ENCODE measurements around the gene PDSS2.
"Not testable (repeated sequence)": the region's sequence is repeated elsewhere in the genome, so short reads cannot be mapped to it uniquely, and the experiment has no call there.

Gene PDSS2
- 14.7 to 17.7 reads per million in 2 donors for total RNA-seq

DNA sequence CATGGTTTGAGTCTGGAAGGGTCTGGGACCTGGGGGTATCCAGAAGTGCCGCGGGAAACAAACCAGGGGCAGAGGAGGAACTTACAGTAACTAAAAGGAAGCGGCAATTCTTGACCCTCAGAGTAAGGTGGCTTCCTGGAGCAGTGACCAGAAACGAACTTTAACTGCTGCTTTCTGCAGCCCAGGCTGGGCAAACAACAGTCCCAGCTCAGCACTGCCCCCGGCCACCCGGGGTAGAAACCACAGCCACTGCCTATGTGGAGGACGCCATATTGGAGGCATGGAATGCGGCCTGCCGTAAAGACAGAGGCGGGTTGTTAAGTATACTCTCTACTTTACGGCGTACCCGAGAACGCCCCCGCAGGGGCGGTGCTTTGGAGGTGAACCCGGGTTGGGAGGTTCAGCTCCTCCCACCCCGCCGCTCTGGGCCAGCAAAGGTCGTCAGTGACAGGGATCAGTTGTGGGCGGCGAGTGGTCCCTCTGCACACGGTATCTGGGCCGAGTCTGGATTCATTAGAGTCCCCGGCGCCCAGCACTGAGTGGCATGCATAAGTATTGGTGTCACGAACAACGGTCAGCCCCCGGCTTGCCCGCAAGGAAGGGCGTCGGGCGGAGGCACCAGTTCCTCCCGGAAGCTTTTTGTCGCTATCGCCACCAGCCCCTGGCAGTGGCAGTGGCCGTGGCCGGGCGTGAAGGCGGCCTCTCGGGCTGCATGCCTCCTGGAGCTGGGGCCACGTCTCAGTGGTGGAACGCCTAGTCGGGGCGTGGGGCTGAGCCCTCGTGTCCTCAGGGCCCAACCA, at the start of gene PDSS2:
TSS of gene PDSS2 (minus strand) at position 282 of the 800 bp plus-strand sequence. CDS start at position 3, 279 bp downstream.
- DNase-seq = peak; percentile 73

GRCh38 chr6:107506145-107506544, 46.8 kb upstream of the PDSS2 start:
- no peak for DNase-seq

DNA sequence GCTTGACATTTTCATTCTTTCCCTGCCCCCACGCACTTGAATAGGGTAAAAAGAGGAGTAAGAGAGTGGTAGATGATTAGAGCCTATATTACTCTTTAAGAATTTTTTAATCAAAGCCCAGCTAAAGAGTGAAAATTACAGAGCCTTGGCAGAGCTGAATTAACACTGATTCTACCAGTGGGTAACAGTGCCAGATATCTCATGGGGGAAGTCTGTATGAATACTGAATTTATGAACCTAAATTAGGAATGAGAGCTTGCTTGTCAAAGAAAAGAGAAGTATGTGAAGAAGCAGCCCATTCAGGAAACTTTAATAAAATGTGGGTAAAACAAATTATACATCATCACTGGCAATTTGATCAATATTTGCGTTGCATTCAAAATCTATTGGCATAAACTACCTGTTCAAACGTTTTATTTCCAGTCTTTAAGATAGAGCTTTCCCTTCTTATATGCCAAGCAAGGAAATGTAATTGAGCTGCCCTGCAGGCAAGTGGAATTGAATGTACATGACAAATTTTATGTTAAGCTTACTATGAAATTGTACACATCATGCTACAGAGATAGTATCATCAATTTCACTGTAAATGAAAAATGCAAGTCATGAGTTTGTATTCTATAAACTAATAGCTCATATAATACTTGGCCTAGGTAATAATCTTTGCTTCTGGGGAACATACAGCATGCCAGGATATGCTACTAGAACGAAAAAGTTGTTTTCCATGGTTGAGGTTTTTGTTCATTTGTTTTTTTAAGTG, 45.1 kb upstream of the PDSS2 start:
- DNase-seq = no peak

DNA sequence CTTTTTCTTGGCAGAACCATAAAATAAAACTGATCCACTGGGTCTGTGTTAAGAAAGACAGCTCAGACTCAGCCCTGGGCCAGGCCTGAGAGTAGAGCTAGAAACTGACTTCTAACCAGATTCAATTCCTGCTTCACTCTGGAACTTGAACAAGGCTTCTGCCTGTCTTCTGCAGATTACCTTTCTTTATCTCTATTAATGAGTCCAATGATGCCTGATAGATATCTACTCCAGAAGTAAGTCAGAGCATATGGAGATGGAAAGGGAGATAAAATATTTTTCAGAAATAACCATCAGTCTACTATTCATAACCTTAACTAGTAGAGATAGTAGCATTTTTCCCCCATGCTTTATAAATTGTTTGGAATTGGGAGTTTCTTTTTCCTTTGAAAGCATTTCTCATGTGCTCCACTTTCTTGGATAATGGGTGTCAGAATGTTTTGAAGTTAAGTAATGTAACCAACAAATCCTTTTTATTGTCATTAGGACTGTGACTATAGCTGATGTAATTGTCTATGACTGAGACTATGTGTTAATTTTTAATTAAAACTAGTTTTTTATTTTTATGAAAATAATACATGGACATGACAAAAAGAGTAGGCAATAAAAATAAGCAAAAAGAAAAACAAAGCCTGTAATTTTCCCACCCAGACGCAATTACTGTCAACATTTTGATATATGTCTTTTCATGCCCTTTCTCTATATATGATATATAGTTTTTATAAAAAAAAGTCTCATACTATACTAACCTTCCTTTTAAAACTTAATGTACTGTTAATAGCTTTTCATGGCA, 37.7 kb upstream of the PDSS2 start:
- DNase-seq = no peak

DNA sequence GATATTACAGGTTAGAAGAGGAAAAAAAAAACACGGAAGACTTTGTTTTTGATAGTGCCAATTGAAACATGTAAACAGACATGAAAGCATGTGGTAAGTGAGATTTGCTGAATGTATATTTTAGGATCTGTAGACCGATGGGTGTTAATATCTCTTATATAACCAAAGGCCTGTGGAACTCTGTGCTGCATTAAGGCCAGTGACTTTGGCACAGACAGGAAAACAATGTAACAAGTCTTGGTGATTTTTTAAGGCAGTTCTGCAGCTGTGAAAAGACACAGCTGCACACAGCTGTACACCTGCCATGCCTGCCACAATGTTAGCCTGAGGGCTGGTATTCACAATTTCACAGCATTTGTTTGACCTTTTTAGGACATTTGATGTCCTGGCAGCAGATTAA, 36.6 kb upstream of the PDSS2 start:
- DNase-seq = no peak

GRCh38 chr6:107495196-107495643, 35.9 kb upstream of the PDSS2 start:
- no peak for DNase-seq

- no peak for DNase-seq
These were observed 34.0 kb upstream of the PDSS2 start for GRCh38 chr6:107493158-107494057.

- no peak for DNase-seq
These were observed 32.6 kb upstream of the PDSS2 start for GRCh38 chr6:107491760-107492660.

DNA sequence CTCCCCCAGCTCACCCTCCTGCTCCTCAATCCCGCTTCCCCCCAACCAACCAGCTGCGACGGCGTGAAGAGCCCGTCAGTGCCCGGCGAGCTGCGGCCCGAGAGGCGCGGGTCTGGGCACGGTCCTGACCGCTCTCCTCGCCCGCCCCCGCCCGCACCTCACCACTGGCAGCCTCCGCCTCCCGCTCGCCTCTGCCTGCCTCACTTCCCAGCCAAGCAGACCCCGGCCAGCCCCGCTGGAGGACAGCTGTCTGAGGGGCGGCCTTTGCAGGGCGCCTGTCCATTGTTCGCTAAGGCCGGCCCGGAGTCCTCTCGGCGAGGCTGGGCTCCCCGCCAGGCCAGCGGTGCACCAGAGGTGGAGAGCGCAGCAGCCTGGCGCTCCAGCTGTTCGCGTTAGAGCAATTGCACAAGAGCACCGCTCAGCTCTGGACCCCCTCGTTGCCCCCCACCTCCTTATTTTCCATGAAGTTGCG, 31.8 kb upstream of the PDSS2 start:
- DNase-seq = no peak

DNA sequence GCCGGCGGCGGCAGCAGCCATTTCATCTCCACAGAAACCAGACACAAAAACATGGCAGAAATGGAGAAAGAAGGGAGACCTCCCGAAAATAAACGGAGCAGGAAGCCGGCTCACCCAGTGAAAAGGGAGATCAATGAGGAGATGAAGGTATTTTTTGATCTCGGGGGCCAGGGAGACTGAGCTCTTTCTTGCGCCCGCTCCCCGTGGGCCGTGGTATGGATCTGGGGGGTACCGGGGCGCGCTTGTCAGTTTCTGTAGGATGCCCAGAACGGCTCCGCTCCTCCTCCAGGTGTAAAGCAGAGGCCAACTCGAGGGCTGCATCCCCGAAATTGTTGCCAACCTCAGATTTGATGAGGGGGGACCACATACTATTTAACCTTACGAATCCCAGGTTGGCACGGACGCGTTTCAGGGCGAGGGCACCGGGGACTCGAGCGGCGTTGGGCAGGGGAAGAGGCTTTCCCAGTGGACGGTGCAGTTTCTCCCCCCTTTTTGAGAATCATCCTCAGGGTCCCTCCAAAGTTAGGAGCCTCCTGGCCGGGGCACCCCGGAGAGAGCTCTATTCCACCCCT, 31.3 kb upstream of the PDSS2 start:
- DNase-seq = no peak

DNA sequence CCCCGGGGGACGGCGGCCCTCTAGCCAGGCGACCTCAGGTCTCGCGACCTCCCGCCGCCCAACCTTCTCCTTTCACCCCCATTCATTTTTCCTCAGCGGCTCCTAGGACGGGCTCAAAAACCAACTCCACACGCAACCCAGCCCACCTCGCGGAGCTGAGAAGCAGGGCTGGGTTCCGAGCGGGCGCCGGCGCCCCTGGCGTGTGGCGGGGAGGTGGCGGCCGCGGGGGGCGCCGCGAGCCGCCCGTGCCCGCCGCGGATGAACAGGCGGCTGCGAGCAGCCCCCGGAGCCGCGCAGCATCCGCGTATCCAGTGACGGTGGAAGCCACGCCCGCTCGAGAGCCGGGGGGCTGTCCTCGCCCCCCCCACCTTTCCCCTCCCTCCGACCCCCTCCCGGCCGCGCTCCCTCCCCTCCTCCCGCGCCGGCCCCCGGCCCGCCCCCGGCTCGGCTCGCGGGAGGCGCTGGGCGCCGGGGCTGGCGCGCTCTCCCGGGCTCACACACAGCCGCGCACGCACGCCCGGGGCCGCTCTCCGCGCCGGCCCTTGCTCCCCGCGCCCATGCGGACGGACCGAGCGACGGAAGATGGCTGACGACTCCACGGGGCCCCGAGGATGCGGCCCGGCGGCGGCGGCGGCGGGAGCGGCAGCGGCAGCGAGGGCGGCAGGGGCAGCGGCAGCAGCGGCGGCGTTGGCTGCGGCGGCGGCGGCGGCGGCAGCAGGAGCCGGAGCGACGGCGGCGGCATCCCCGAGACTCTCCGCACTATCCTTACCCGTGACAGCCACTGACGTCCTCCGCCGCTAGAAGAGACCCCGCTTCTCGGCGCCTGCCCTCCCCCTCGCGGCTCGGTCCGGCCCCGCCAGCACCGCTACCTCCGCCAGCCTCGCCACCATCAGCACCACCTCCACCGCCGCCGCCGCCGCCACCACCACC, 30.5 kb upstream of the PDSS2 start, which contains the start of gene SOBP:
TSS of gene SOBP (plus strand) at position 482 of the 930 bp plus-strand sequence. CDS start 500 bp downstream, outside the sequence.
- peak; percentile 33 for DNase-seq

GRCh38 chr6:107488875-107489635, 29.7 kb upstream of the PDSS2 start:
- no peak for DNase-seq

DNA sequence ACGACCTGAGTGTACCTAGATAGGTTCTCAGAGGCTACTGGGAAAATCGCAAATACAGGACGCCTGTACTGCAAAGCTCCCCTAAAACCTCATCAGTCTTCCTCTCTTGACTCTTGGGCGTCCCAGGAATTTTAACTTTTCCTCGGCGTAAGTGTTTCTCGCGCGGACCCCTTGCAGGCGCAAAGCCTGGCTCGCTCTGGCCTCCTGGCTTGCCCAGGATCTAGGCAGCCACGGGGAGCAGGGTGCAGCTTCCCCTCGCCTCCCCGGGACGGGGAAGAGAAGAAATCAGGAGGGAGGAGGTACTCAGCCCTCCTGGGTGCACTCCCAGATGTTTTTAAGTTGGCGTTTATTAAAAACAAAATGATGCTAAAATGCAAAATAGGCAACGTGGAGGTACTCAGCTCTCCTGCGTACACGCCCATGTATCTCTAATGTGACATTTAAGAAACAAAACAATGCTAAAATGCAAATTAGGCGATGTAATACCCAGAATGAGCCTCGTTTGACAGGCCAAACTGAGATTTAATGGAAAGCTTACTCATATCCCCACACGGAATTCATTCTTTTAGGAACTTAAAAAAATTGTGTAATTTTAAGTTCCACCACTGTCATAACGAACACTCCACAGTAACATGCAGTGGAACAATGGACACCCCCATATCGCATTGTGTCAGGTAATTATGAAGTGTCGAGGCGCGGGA, 29.0 kb upstream of the PDSS2 start:
- no peak for DNase-seq

- DNase-seq = no peak
These were observed 25.8 kb upstream of the PDSS2 start for GRCh38 chr6:107485157-107485556.

DNA sequence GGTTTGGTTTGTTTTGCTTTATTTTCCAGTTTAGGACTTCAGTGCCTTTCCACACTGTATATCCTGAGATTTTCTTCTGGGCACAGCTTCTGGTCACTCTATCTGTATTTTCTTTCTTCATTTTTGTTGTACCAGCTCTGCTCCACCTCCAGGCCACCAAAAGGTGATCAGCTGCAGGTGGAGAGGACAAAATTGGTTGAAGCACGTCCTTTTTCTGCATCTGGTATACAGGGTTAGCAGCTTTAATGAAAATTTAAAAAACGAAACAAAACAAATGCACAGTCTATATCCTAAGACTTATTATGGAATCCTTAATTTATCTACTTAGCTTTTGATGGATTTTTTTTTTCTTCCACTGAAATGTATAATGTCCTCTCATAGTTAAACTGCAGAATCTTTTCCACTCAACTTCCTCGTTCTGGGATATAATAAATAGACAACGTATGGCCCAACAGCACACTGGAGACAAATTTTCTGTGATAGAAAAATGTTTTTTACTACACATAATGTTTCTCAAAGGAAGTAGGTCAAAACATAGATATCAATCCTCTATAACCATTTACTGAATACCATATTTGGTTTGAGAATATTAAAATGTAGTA, 19.8 kb upstream of the PDSS2 start:
- no peak for DNase-seq

DNA sequence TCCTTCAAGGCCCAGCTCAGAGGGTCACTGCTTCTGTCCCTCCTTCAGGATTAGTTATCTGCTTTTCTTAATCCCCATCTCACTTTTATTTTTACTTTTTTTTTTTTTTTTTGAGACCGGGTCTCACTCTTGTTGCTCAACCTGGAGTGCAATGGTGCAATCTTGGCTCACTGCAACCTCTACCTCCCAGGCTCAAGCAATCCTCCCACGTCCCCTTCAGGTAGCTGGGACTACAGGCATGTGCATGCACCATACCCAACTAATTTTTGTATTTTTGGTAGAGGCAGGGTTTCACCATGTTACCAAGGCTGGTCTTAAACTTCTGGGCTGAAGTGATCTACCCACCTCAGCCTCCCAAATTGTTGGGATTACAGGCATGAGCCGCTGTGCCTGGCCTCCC, 16.5 kb upstream of the PDSS2 start:
- not testable (repeated sequence) for DNase-seq

DNA sequence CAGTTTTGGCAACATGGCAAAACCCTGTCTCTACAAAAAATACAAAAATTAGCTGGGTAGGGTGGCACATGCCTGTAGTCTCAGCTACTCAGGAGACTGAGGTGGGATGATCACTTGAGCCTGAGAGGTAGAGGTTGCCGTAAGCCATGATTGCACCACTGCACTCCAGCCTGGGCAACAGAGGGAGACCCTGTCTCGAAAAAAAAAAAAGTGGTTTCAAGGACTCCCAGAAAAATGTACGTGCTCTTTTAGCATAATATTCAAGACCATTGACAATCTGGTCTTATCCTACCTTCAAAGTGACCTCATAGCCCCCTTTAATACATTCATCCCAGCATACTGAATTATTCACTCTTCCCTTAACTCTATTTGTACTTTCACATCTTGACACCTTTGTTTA, 16.0 kb upstream of the PDSS2 start:
- not testable (repeated sequence) for DNase-seq
